Naive thymus-derived CD8-positive, alpha-beta T cell (primary cell): Measurements from ENCODE around the gene VSIR. TPM values are rescaled to one million over a fixed set of nuclear protein-coding genes. Genes with fewer than 3 reads are reported as not detected.

Experiments used
- ATAC-seq, 2 donors: fragments of 150-1000 bp; cut with Tn5 transposase in 1 of 2; sonication (Bioruptor Pico), chemical (Tn5 transposase) in 1 of 2; 1 replicate in 1 of 2; 2 replicates in 1 of 2; pipeline ENCODE4 v1.10.0; 2021; ENCODE audit warnings: mild to moderate bottlenecking in 2 of 2, moderate library complexity in 2 of 2
- POLR2A ChIA-PET: fragments of 350-600 bp; sonication (Branson Sonifier 250); formaldehyde crosslinking; loops from one replicate; lab custom pipeline; 2021; ENCODE audit warnings: antibody characterized with exemption; lab: Charles Lee
- DNase-seq, 10 donors: peaks; one replicate each; pipeline versions ENCODE4 v3.0.0 to v3.0.0-alpha.2; 2020 to 2022
- H3K27ac Mint-ChIP-seq, 10 donors: one replicate each; pipeline ENCODE4 v1.8.0; 2020 to 2022; ENCODE audit warnings: mild to moderate bottlenecking in 10 of 10, mixed read lengths in 10 of 10, moderate library complexity in 4 of 10, inconsistent platforms in 1 of 10
- H3K27me3 Mint-ChIP-seq, 5 donors: one replicate each; pipeline ENCODE4 v1.8.0; 2021 to 2022; ENCODE audit warnings: mixed read lengths in 5 of 5
- H3K36me3 Mint-ChIP-seq, 3 donors: one replicate each; pipeline ENCODE4 v1.8.0; 2020 to 2022; ENCODE audit warnings: mixed read lengths in 3 of 3, mild to moderate bottlenecking in 2 of 3, inconsistent platforms in 1 of 3
- H3K4me1 Mint-ChIP-seq, 4 donors: one replicate each; pipeline ENCODE4 v1.8.0; 2021 to 2022; ENCODE audit warnings: mixed read lengths in 4 of 4
- H3K4me3 Mint-ChIP-seq, 10 donors: one replicate each; pipeline ENCODE4 v1.8.0; 2020 to 2022; ENCODE audit warnings: mild to moderate bottlenecking in 10 of 10, mixed read lengths in 10 of 10, moderate library complexity in 6 of 10, inconsistent platforms in 1 of 10
- H3K9me3 Mint-ChIP-seq, 9 donors: one replicate each; pipeline ENCODE4 v1.8.0; 2020 to 2022; ENCODE audit warnings: mixed read lengths in 9 of 9, mild to moderate bottlenecking in 3 of 9, inconsistent platforms in 1 of 9, moderate library complexity in 1 of 9
- polyA plus RNA-seq, 3 donors: library from polyadenylated mRNA; unstranded; fragments of 300-500 nt; fragmentation: Illumina TruSeq; gene quantifications; one replicate each; pipeline ENCODE4 v1.2.3, GENCODE V29; 2021
- total RNA-seq, 8 experiments: library from RNA in 2 of 8; stranded (reverse) in 2 of 8; gene quantifications; one replicate each; pipeline ENCODE4 v1.2.3 and lab custom pipeline; 2021 to 2026

VSIR gene
- total and polyA plus RNA-seq, 5 experiments from 2014 or later = 102 to 343 (median 211) TPM

DNA sequence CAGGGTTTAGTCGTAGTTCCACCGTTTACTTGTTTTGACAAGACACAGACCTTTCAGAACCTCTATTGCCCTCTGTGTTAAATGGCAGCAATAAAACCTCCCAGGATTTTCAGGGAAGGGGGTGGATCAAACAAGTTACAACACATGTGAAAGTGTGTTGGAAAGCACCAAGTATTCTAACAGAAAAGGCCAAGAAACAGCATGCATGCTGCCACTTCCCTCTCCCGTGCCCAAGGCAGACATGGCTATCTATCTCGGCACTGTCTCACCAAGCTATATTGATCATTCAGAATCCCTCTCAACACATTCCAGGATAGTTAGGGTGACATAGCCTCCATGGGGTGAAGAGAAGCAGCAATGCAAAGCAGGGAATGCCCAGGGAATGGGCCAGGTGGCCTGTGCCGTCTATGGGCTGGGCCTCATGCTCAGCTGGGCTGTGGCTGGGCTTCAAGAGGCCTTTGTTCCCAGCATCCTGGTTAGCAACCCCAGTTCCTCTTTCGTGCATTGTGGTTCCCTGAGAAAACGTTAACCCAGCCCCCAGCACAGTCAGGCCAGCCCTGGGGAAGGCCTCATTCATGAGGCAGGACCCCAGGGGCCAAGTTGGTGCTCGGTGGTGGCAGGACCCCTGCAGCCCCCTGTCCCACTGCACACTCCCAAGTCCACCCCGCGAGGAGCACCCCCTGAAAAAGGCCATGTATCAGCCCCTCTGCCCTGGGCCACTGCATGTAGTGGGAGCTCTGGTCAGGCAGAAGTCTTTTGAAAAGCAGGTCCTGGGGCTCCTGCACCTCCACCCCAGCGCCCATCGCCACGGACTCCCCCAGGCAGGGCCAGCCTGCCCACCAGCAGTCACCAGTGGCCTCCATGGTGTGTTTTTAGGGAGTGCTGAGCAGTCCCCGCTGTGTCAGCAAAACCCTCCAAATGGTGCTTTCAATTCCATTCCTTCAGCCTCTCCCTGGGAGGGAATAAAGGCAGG lies 25.5 kb downstream of the VSIR start:
- Mint-ChIP-seq H3K27me3 (no peaks in the 10 kb centered on the region), H3K4me3 (peak overlapping the region; percentile 33 to 95 (median 84)), H3K27ac (peak overlapping the region; percentile 95 to 100 (median 98)), H3K36me3 (peaks cover 0 to 22% (median 14%) of the 10 kb centered on the region in 3 donors), H3K4me1 (peaks cover 57 to 100% (median 98%) of the 10 kb centered on the region in 4 donors), H3K9me3 (no peaks in the 10 kb centered on the region)
- ATAC-seq (no peak), DNase-seq (no peak)
- POLR2A ChIA-PET = interaction anchor here (0.7 to 41.4 kb wide), 14 partner anchors 16 to 428 kb away, joined by 3 to 1679 read pairs (median 6); partner anchors contain the start of genes C10orf105, PSAP and VSIR

DNA sequence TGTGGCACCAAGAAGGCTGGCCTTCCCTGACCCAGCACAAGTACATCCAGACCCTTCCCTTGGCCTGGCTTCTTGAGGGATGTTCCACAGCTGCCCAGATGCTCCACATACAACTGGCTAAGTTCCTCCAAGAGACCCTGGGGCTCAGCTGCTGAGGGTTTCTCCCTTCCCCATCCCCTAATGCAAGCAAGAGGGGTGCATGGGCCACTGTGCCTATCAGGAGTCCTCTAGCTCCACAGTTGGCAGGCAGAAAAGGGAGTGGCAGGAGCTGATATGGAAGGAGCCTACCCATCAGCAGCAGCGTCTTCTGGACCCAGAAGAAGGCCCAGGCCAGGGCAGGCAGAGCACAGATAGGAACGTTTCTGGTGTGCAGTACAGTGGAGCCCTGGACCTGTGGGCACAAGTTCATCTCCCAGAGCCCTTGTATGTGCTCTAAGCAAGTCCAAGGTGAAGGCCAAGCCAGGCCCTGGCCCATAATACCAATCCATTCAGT lies 26.2 kb downstream of the VSIR start:
- Mint-ChIP-seq H3K27ac (peak overlapping the region; percentile 95 to 100 (median 98)), H3K9me3 (no peaks in the 10 kb centered on the region), H3K4me1 (peaks cover 58 to 100% (median 98%) of the 10 kb centered on the region in 4 donors), H3K4me3 (peak overlapping the region; percentile 33 to 95 (median 70)), H3K36me3 (peaks cover 0 to 16% (median 11%) of the 10 kb centered on the region in 3 donors), H3K27me3 (no peaks in the 10 kb centered on the region)
- ATAC-seq = no peak
- no peak for DNase-seq
- POLR2A ChIA-PET = interaction anchor here (1.5 to 41.4 kb wide), 9 partner anchors 16 to 104 kb away, joined by 3 to 1679 read pairs (median 9); partner anchors contain the start of genes C10orf105, PSAP and VSIR

DNA sequence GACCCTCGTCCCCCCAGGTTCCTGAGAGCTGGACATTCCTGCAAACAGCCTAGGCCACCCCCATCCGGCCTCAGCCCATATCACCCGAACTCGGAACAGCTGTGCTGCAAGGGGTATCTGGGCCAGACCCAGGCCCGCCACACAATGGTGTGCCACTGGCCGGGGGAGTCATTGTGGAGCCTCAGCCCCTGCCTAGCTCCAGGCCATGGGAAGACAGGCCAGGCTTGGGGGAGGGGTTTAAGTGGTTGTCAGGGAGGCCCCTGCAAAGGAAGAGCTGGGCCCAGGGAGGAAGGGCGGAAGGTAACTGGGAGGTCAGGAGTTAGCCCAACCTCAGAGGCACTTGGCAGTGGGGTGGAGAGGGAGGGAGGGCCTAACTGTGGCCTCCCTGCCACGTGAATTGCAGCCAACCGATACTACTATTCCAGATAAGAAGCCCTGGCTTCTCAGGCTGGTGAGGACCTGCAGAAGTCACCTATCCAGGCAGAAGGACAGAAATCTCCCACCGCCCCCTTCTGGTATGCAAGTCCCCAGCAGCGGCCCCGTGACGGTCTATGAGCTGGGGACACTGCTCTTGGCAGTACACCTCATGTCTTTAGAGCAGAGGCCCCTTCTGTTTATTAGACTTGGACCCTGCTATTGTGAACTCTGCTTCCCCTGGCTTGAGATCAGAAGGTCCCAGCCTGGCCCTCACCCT lies 26.8 kb downstream of the VSIR start:
- H3K4me1 Mint-ChIP-seq = peaks cover 58 to 100% (median 98%) of the 10 kb centered on the region in 4 donors
- DNase-seq = no peak
- ATAC-seq = no peak
- no peaks in the 10 kb centered on the region for H3K9me3 Mint-ChIP-seq
- H3K27ac Mint-ChIP-seq = peak overlapping the region; percentile 95 to 100 (median 98)
- no peaks in the 10 kb centered on the region for H3K27me3 Mint-ChIP-seq
- POLR2A ChIA-PET = interaction anchor here (1.5 to 41.4 kb wide), 9 partner anchors 15 to 104 kb away, joined by 3 to 1679 read pairs (median 9); partner anchors contain the start of genes C10orf105, PSAP and VSIR
- H3K4me3 Mint-ChIP-seq = peak overlapping the region; percentile 43 to 95 (median 70)
- H3K36me3 Mint-ChIP-seq = peaks cover 0 to 11% (median 8%) of the 10 kb centered on the region in 3 donors

GRCh38 chr10:71745664-71746250 lies 27.6 kb downstream of the VSIR start:
- H3K4me1 Mint-ChIP-seq = peaks cover 63 to 100% (median 100%) of the 10 kb centered on the region in 4 donors
- ATAC-seq = no peak
- peaks cover 0 to 8% (median 7%) of the 10 kb centered on the region in 3 donors for H3K36me3 Mint-ChIP-seq
- H3K27me3 Mint-ChIP-seq = no peaks in the 10 kb centered on the region
- H3K9me3 Mint-ChIP-seq = no peaks in the 10 kb centered on the region
- H3K4me3 Mint-ChIP-seq = peak overlapping the region; percentile 29 to 95 (median 68)
- no peak for DNase-seq
- H3K27ac Mint-ChIP-seq = peak overlapping the region; percentile 95 to 100 (median 98)
- POLR2A ChIA-PET = interaction anchor here (1.7 to 41.4 kb wide), 8 partner anchors 14 to 105 kb away, joined by 5 to 1679 read pairs (median 20); partner anchors contain the start of genes C10orf105, PSAP and VSIR

DNA sequence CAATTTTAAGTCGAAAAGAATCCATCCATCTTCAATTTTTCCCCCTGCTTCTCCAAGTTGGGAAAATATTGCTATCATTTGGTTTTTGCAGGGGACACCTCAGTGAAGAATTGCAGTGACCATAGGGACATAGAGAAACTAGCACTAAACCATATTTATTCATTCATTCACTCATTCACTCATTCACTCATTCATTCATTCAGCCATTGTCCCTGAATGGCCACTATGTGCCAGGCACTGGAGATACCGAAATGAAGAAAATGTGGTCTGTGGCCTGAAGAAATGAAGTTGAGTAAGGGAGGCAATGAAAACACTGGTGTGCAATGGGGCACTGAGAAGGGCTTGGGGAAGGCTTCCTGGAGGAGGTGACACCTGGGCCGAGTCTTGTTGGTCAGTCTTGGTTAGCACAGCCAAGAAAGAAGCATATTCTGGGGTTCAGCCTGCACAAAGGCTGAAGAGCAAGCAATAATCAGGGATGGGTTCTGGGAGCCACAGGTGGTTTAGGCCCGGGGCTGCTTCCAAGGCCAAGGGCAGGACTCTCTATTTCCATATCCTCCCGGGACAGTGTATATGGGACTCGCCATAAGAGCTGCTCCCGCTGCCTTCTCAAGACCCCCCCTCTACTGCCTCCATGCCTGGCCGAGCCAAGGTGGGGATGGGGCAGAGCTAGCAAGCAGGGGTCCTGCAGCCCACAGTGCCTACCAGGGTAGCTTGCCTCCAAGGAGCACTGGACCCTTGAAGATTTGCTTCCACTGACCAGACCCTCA lies 28.2 kb downstream of the VSIR start:
- Mint-ChIP-seq H3K27ac (peak overlapping the region; percentile 95 to 100 (median 98)), H3K4me3 (peak overlapping the region in 8 of 10 donors; percentile 26 to 95 (median 70)), H3K36me3 (peaks cover 0 to 3% (median 0%) of the 10 kb centered on the region in 3 donors), H3K27me3 (no peaks in the 10 kb centered on the region), H3K9me3 (no peaks in the 10 kb centered on the region), H3K4me1 (peaks cover 64 to 100% (median 100%) of the 10 kb centered on the region in 4 donors)
- ATAC-seq (no peak), DNase-seq (no peak)
- POLR2A ChIA-PET = interaction anchor here (2.3 to 41.4 kb wide), 5 partner anchors 14 to 48 kb away, joined by 9 to 1679 read pairs (median 71); partner anchors contain the start of genes C10orf105 and VSIR

GRCh38 chr10:71743866-71744265 lies 29.5 kb downstream of the VSIR start:
- ATAC-seq = no peak
- H3K9me3 Mint-ChIP-seq = no peaks in the 10 kb centered on the region
- POLR2A ChIA-PET = interaction anchor here (4.5 to 41.4 kb wide), 4 partner anchors 0 to 31 kb away, joined by 28 to 1679 read pairs (median 863); partner anchors contain the start of genes C10orf105 and VSIR
- peak overlapping the region; percentile 69 to 100 (median 97) for H3K27ac Mint-ChIP-seq
- H3K4me1 Mint-ChIP-seq = peaks cover 65 to 100% (median 100%) of the 10 kb centered on the region in 4 donors
- H3K36me3 Mint-ChIP-seq = no peaks in the 10 kb centered on the region
- H3K4me3 Mint-ChIP-seq = peak overlapping the region in 9 of 10 donors; percentile 18 to 90 (median 76)
- DNase-seq = no peak
- no peaks in the 10 kb centered on the region for H3K27me3 Mint-ChIP-seq

GRCh38 chr10:71743089-71743838 lies 30.1 kb downstream of the VSIR start:
- POLR2A ChIA-PET = interaction anchor here (0.6 to 41.4 kb wide), 7 partner anchors 1 to 411 kb away, joined by 3 to 1679 read pairs (median 28); partner anchors contain the start of genes C10orf105 and VSIR
- H3K9me3 Mint-ChIP-seq = no peaks in the 10 kb centered on the region
- peak overlapping the region; percentile 59 to 92 (median 80) for H3K4me3 Mint-ChIP-seq
- peak overlapping the region; percentile 91 to 100 (median 97) for H3K27ac Mint-ChIP-seq
- no peaks in the 10 kb centered on the region for H3K36me3 Mint-ChIP-seq
- ATAC-seq = no peak
- peaks cover 63 to 100% (median 100%) of the 10 kb centered on the region in 4 donors for H3K4me1 Mint-ChIP-seq
- no peaks in the 10 kb centered on the region for H3K27me3 Mint-ChIP-seq
- no peak for DNase-seq

DNA sequence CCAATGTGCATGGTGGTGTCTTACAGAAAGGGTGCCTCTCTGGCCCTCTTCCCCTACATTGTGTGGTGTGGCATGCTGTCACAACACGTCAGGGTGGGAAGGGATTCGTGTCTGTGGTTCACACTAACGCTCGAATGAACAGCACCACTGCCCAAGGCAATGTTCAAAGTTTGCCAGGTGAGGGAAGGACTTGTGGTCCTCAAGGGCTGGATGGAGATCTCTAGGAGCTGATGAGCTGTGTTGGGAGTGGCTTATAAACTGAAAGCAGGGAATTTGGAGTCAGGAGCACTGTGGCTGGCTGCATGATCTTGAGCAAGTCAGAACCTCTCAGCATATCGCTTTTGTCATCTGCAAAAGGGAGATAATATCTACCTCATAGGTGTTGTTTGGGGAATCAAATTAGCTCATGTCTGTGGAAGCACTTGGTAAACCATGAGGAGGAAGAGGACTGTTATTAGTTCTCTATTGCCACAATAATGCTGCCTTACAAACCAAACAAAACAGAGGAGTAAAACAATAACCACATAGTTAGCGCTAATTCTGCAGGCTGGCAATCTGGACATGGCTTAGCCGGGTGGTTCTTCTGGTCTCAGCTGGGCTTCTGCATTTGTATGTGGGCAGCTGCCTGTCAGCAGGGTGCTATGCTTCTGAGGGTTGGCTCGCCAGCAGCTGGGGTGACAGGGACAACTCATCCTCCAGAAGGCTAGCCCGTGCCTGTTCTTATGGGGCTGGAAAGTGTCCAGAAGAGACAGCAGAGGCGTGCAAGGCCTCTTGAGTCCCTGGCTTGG lies 30.8 kb downstream of the VSIR start:
- no peaks in the 10 kb centered on the region for H3K36me3 Mint-ChIP-seq
- POLR2A ChIA-PET = interaction anchor here (0.6 to 41.4 kb wide), 9 partner anchors 1 to 412 kb away, joined by 3 to 1679 read pairs (median 7); partner anchors contain the start of genes C10orf105 and VSIR
- ATAC-seq = peak; percentile 43 to 74
- H3K9me3 Mint-ChIP-seq = no peaks in the 10 kb centered on the region
- peaks cover 67 to 100% (median 100%) of the 10 kb centered on the region in 4 donors for H3K4me1 Mint-ChIP-seq
- peak overlapping the region; percentile 91 to 100 (median 97) for H3K27ac Mint-ChIP-seq
- H3K4me3 Mint-ChIP-seq = peak overlapping the region; percentile 59 to 92 (median 80)
- DNase-seq = peak in 3 of 10 donors; percentile 29 to 54 (median 50)
- no peaks in the 10 kb centered on the region for H3K27me3 Mint-ChIP-seq

DNA sequence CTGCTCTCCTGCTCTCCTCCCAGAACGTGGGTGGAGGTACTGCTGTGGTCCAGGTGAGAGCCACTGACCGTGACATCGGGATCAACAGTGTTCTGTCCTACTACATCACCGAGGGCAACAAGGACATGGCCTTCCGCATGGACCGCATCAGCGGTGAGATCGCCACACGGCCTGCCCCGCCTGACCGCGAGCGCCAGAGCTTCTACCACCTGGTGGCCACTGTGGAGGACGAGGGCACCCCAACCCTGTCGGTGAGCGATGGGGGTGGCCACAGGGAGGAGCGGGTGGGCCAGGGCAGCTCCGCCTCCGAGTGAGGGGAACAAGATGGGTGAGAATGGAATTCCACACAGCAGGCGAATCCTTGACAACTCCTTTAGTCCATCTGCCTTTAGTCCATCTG lies 31.6 kb downstream of the VSIR start:
- DNase-seq (no peak), ATAC-seq (no peak)
- peak overlapping the region; percentile 91 to 100 (median 97) for H3K27ac Mint-ChIP-seq
- no peaks in the 10 kb centered on the region for H3K27me3 Mint-ChIP-seq
- H3K4me1 Mint-ChIP-seq = peaks cover 64 to 100% (median 100%) of the 10 kb centered on the region in 4 donors
- no peaks in the 10 kb centered on the region for H3K36me3 Mint-ChIP-seq
- no peaks in the 10 kb centered on the region for H3K9me3 Mint-ChIP-seq
- peak overlapping the region; percentile 62 to 92 (median 83) for H3K4me3 Mint-ChIP-seq
- POLR2A ChIA-PET = interaction anchor here (1.2 to 41.4 kb wide), 9 partner anchors 2 to 47 kb away, joined by 3 to 1679 read pairs (median 6); partner anchors contain the start of genes C10orf105 and VSIR
